ENCODE results near the gene WDR7.
A peak's percentile ranks its signal among the peaks of the same experiment; 100 is the strongest.
"Not testable (repeated sequence)": the region's sequence is repeated elsewhere in the genome, so short reads cannot be mapped to it uniquely, and the experiment has no call there.

The WDR7 gene

GRCh38 chr18:56654280-56654679, 3.1 kb downstream of the WDR7 start:
- DNase-seq = not testable (repeated sequence)

- DNase-seq = no peak
Measured at GRCh38 chr18:56658261-56658660, 7.1 kb downstream of the WDR7 start.

GRCh38 chr18:56659111-56659510, 8.0 kb downstream of the WDR7 start:
- DNase-seq = no peak

GRCh38 chr18:56660655-56661054, 9.5 kb downstream of the WDR7 start:
- DNase-seq = no peak

- DNase-seq = no peak
Measured at GRCh38 chr18:56661360-56662062, 10.4 kb downstream of the WDR7 start.

- DNase-seq = no peak
Measured at GRCh38 chr18:56662063-56662408, 10.9 kb downstream of the WDR7 start.

- no peak for DNase-seq
Measured at GRCh38 chr18:56662502-56662901, 11.3 kb downstream of the WDR7 start.

GRCh38 chr18:56662902-56663301, 11.7 kb downstream of the WDR7 start:
- DNase-seq = no peak

GRCh38 chr18:56672391-56672790, 21.2 kb downstream of the WDR7 start:
- no peak for DNase-seq

- DNase-seq = no peak
Measured at GRCh38 chr18:56672981-56673380, 21.8 kb downstream of the WDR7 start.

GRCh38 chr18:56676639-56677038, 25.5 kb downstream of the WDR7 start:
- DNase-seq = no peak

- peak in 3 of 14 donors; percentile 1 to 14 (median 6) for DNase-seq
Measured at GRCh38 chr18:56678836-56679565, 27.8 kb downstream of the WDR7 start.

GRCh38 chr18:56684277-56684676, 33.1 kb downstream of the WDR7 start:
- no peak for DNase-seq

- DNase-seq = no peak
Measured at GRCh38 chr18:56691530-56691929, 40.4 kb downstream of the WDR7 start.

GRCh38 chr18:56696966-56697365, 45.8 kb downstream of the WDR7 start:
- no peak for DNase-seq

GRCh38 chr18:56702946-56703345, 51.8 kb downstream of the WDR7 start:
- no peak for DNase-seq

- no peak for DNase-seq
Measured at GRCh38 chr18:56709463-56709862, 58.3 kb downstream of the WDR7 start.

GRCh38 chr18:56711708-56712445, 60.7 kb downstream of the WDR7 start:
- DNase-seq = no peak

- no peak for DNase-seq
Measured at GRCh38 chr18:56712761-56713160, 61.6 kb downstream of the WDR7 start.

- DNase-seq = no peak
Measured at GRCh38 chr18:56715121-56715520, 64.0 kb downstream of the WDR7 start.

- no peak for DNase-seq
Measured at GRCh38 chr18:56716692-56717146, 65.6 kb downstream of the WDR7 start.

GRCh38 chr18:56721031-56721430, 69.9 kb downstream of the WDR7 start:
- no peak for DNase-seq

- no peak for DNase-seq
Measured at GRCh38 chr18:56721491-56721890, 70.3 kb downstream of the WDR7 start.

GRCh38 chr18:56722518-56722917, 71.4 kb downstream of the WDR7 start:
- DNase-seq = no peak
